CD14-positive monocyte (primary cell): ENCODE measurements around the gene LTBP3. TPM values are rescaled to one million over a fixed set of nuclear protein-coding genes. Genes with fewer than 3 reads are reported as not detected.
A peak's percentile ranks its signal among the peaks of the same experiment; 100 is the strongest.

Experiments
- DNase-seq, 3 donors: peaks; one replicate each; pipeline ENCODE4 v3.0.0-alpha.2; 2011 to 2022
- H2AFZ ChIP-seq: 2 replicates; pipeline ENCODE4 v1.6.0; 2012; ENCODE audit warnings: mild to moderate bottlenecking, low read depth, low read length, inconsistent platforms; ENCODE audit not compliant: insufficient read depth, poor library complexity, severe bottlenecking
- H3K27ac ChIP-seq, 2 donors: 1 replicate in 1 of 2; 2 replicates in 1 of 2; pipeline ENCODE4 v1.5.1; 2012 to 2013; ENCODE audit warnings: low read length in 2 of 2, control low read depth in 1 of 2, inconsistent platforms in 1 of 2, low read depth in 1 of 2, mild to moderate bottlenecking in 1 of 2
- H3K27me3 ChIP-seq, 2 donors: one replicate each; pipeline versions ENCODE4 v1.6.0 to v1.6.1; 2011 to 2013; ENCODE audit warnings: low read length in 2 of 2; ENCODE audit not compliant: control insufficient read depth in 2 of 2, insufficient read depth in 2 of 2
- H3K36me3 ChIP-seq, 2 donors: replicated peaks in 1 of 2; 1 replicate in 1 of 2; 2 replicates in 1 of 2; pipeline versions ENCODE4 v1.5.1 to v1.6.1; 2012 to 2013; ENCODE audit warnings: low read length in 2 of 2, control low read depth in 1 of 2, inconsistent platforms in 1 of 2, mild to moderate bottlenecking in 1 of 2; ENCODE audit not compliant: insufficient read depth in 2 of 2, control insufficient read depth in 1 of 2
- H3K4me1 ChIP-seq, 2 donors: 1 replicate in 1 of 2; 2 replicates in 1 of 2; pipeline versions ENCODE4 v1.5.1 to v1.6.1; 2012 to 2013; ENCODE audit warnings: low read length in 2 of 2, control low read depth in 1 of 2, inconsistent platforms in 1 of 2, mild to moderate bottlenecking in 1 of 2, moderate library complexity in 1 of 2; ENCODE audit not compliant: insufficient read depth in 2 of 2, control insufficient read depth in 1 of 2
- H3K4me2 ChIP-seq: replicated peaks from 2 replicates; pipeline ENCODE3; 2012; ENCODE audit warnings: low read length, moderate library complexity, mild to moderate bottlenecking; ENCODE audit not compliant: poor library complexity, severe bottlenecking; ENCODE audit errors: extremely low read depth
- H3K4me3 ChIP-seq, 3 experiments: fragments of 200-600 bp in 1 of 3; sonication (generic) in 1 of 3; replicated peaks in 1 of 3; 1 replicate in 2 of 3; 2 replicates in 1 of 3; pipeline ENCODE4 v1.5.1; 2011 to 2013; ENCODE audit warnings: low read length in 3 of 3, mild to moderate bottlenecking in 3 of 3, control low read depth in 2 of 3, low read depth in 2 of 3, inconsistent platforms in 1 of 3, moderate library complexity in 1 of 3
- H3K79me2 ChIP-seq: 2 replicates; pipeline ENCODE4 v1.6.0; 2012; ENCODE audit warnings: mild to moderate bottlenecking, control low read depth, inconsistent platforms, low read length, moderate library complexity; ENCODE audit not compliant: insufficient read depth
- H3K9ac ChIP-seq: 2 replicates; pipeline ENCODE4 v1.6.0; 2017; ENCODE audit warnings: low read length, mild to moderate bottlenecking; ENCODE audit not compliant: insufficient read depth, poor library complexity, severe bottlenecking
- H3K9me3 ChIP-seq, 2 donors: replicated peaks in 1 of 2; 1 replicate in 1 of 2; 2 replicates in 1 of 2; pipeline versions ENCODE4 v1.5.1 to v1.6.1; 2012 to 2013; ENCODE audit warnings: low read length in 2 of 2, control low read depth in 1 of 2; ENCODE audit not compliant: control insufficient read depth in 1 of 2, insufficient read depth in 1 of 2
- H4K20me1 ChIP-seq: 2 replicates; pipeline ENCODE4 v1.6.0; 2012; ENCODE audit warnings: mild to moderate bottlenecking, low read length, control low read depth, moderate library complexity; ENCODE audit not compliant: insufficient read depth
- H3K27ac Mint-ChIP-seq, 7 donors: one replicate each; pipeline ENCODE4 v1.8.0; 2020; ENCODE audit warnings: mild to moderate bottlenecking in 7 of 7, mixed read lengths in 7 of 7, moderate library complexity in 6 of 7, inconsistent platforms in 2 of 7
- H3K27me3 Mint-ChIP-seq, 3 donors: one replicate each; pipeline ENCODE4 v1.8.0; 2021 to 2022; ENCODE audit warnings: low read depth in 3 of 3, mild to moderate bottlenecking in 3 of 3, mixed read lengths in 3 of 3, moderate library complexity in 3 of 3, inconsistent platforms in 1 of 3
- H3K36me3 Mint-ChIP-seq, 2 donors: one replicate each; pipeline ENCODE4 v1.8.0; 2020; ENCODE audit warnings: mixed read lengths in 2 of 2, inconsistent platforms in 1 of 2, mild to moderate bottlenecking in 1 of 2
- H3K4me1 Mint-ChIP-seq: one replicate; pipeline ENCODE4 v1.8.0; 2020; ENCODE audit warnings: mild to moderate bottlenecking, mixed read lengths
- H3K4me3 Mint-ChIP-seq, 2 donors: one replicate each; pipeline ENCODE4 v1.8.0; 2020; ENCODE audit warnings: mild to moderate bottlenecking in 2 of 2, mixed read lengths in 2 of 2, moderate library complexity in 1 of 2
- H3K9me3 Mint-ChIP-seq, 7 donors: one replicate each; pipeline ENCODE4 v1.8.0; 2020 to 2022; ENCODE audit warnings: mixed read lengths in 7 of 7, mild to moderate bottlenecking in 6 of 7, moderate library complexity in 6 of 7, inconsistent platforms in 2 of 7
- WGBS: methylation state at CpG from one replicate; pipeline ENCODE4 v1.1.5; 2013; ENCODE audit warnings: missing lambda C conversion rate; ENCODE audit not compliant: insufficient coverage; 5-methylcytosine and 5-hydroxymethylcytosine counted together
- intact Hi-C, 2 donors: fragments of 100-400 bp; cut with micrococcal nuclease; formaldehyde crosslinking; loops; one replicate each; pipeline versions ENCODE4 v1.15.0 to v1.15.1; 2023
- polyA plus RNA-seq, 3 donors: library from polyadenylated mRNA; depleted of rRNA in 1 of 3; unstranded in 2 of 3; stranded (reverse) in 1 of 3; fragments of 300-500 nt in 2 of 3; fragments of >200 nt in 1 of 3; fragmentation: Illumina TruSeq in 2 of 3; gene quantifications; 1 replicate in 2 of 3; 2 replicates in 1 of 3; pipeline ENCODE4 v1.2.3, GENCODE V29; 2012 to 2021
- TF ChIP-seq, protein P1 (sequence below): fragments of 200-600 bp; IDR thresholded peaks from one replicate; pipeline ENCODE4 v1.8.0; 2022; ENCODE audit warnings: antibody characterized with exemption, mild to moderate bottlenecking

LTBP3 gene
- polyA plus RNA-seq, 3 donors: 3.4 to 19.4 (median 4.6) TPM

DNA sequence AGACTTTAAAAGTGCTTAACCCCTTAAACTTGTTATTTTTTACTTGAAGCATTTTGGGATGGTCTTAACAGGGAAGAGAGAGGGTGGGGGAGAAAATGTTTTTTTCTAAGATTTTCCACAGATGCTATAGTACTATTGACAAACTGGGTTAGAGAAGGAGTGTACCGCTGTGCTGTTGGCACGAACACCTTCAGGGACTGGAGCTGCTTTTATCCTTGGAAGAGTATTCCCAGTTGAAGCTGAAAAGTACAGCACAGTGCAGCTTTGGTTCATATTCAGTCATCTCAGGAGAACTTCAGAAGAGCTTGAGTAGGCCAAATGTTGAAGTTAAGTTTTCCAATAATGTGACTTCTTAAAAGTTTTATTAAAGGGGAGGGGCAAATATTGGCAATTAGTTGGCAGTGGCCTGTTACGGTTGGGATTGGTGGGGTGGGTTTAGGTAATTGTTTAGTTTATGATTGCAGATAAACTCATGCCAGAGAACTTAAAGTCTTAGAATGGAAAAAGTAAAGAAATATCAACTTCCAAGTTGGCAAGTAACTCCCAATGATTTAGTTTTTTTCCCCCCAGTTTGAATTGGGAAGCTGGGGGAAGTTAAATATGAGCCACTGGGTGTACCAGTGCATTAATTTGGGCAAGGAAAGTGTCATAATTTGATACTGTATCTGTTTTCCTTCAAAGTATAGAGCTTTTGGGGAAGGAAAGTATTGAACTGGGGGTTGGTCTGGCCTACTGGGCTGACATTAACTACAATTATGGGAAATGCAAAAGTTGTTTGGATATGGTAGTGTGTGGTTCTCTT is 56.5 kb downstream of the LTBP3 start:
- peaks cover 32% of the 10 kb centered on the region for H3K4me1 Mint-ChIP-seq
- peaks cover 37 to 45% of the 10 kb centered on the region in 2 donors for H3K4me1 ChIP-seq
- peak overlapping the region; percentile 93 for H3K4me2 ChIP-seq
- no peaks in the 10 kb centered on the region for H3K9me3 ChIP-seq
- no peak for DNase-seq
- H3K27ac Mint-ChIP-seq: peak overlapping the region in 1 of 7 donors; percentile 90
- no peak overlapping the region for H3K4me3 Mint-ChIP-seq
- H3K4me3 ChIP-seq: peak overlapping the region; percentile 96 to 100 (median 99)
- TF ChIP-seq, protein P1, sequence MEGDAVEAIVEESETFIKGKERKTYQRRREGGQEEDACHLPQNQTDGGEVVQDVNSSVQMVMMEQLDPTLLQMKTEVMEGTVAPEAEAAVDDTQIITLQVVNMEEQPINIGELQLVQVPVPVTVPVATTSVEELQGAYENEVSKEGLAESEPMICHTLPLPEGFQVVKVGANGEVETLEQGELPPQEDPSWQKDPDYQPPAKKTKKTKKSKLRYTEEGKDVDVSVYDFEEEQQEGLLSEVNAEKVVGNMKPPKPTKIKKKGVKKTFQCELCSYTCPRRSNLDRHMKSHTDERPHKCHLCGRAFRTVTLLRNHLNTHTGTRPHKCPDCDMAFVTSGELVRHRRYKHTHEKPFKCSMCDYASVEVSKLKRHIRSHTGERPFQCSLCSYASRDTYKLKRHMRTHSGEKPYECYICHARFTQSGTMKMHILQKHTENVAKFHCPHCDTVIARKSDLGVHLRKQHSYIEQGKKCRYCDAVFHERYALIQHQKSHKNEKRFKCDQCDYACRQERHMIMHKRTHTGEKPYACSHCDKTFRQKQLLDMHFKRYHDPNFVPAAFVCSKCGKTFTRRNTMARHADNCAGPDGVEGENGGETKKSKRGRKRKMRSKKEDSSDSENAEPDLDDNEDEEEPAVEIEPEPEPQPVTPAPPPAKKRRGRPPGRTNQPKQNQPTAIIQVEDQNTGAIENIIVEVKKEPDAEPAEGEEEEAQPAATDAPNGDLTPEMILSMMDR: no peak
- peaks cover 49 to 66% of the 10 kb centered on the region in 2 donors for H3K36me3 ChIP-seq
- H3K27me3 Mint-ChIP-seq: peaks cover 0 to 2% (median 0%) of the 10 kb centered on the region in 3 donors
- H4K20me1 ChIP-seq: peaks cover 77% of the 10 kb centered on the region
- H3K36me3 Mint-ChIP-seq: peaks cover 21 to 34% of the 10 kb centered on the region in 2 donors
- intact Hi-C loops: no loop called here
- WGBS: 0% methylated on average over 2 of the region's 3 CpGs
- peaks cover 0 to 10% (median 0%) of the 10 kb centered on the region in 7 donors for H3K9me3 Mint-ChIP-seq
- no peaks in the 10 kb centered on the region for H3K27me3 ChIP-seq
- no peak overlapping the region for H2AFZ ChIP-seq
- peak overlapping the region; percentile 100 for H3K9ac ChIP-seq
- peaks cover 93% of the 10 kb centered on the region for H3K79me2 ChIP-seq
- H3K27ac ChIP-seq: peak overlapping the region; percentile 92 to 98

GRCh38 chr11:65501186-65501471 is 57.0 kb downstream of the LTBP3 start:
- Histone ChIP-seq H3K4me1 (peaks cover 37 to 45% of the 10 kb centered on the region in 2 donors), H3K9me3 (no peaks in the 10 kb centered on the region), H3K36me3 (peaks cover 49 to 66% of the 10 kb centered on the region in 2 donors), H3K27me3 (no peaks in the 10 kb centered on the region), H3K4me2 (peak overlapping the region; percentile 93), H2AFZ (no peak overlapping the region), H3K4me3 (peak overlapping the region; percentile 96 to 100 (median 99)), H3K27ac (peak overlapping the region; percentile 92 to 98), H3K9ac (peak overlapping the region; percentile 100), H4K20me1 (peaks cover 72% of the 10 kb centered on the region), H3K79me2 (peaks cover 95% of the 10 kb centered on the region)
- H3K27ac Mint-ChIP-seq: no peak overlapping the region
- TF ChIP-seq, protein P1: no peak
- H3K36me3 Mint-ChIP-seq: peaks cover 21 to 28% of the 10 kb centered on the region in 2 donors
- H3K4me3 Mint-ChIP-seq: no peak overlapping the region
- no peak for DNase-seq
- peaks cover 0 to 10% (median 0%) of the 10 kb centered on the region in 7 donors for H3K9me3 Mint-ChIP-seq
- no CpG with 5 or more reads among the region's 2 CpGs for WGBS
- peaks cover 31% of the 10 kb centered on the region for H3K4me1 Mint-ChIP-seq
- intact Hi-C loops: no loop called here
- peaks cover 0 to 2% (median 0%) of the 10 kb centered on the region in 3 donors for H3K27me3 Mint-ChIP-seq
